HG02759 (cell line): ENCODE data around the gene IL5.
"Not testable (repeated sequence)": the region's sequence is repeated elsewhere in the genome, so short reads cannot be mapped to it uniquely, and the experiment has no call there.

ENCODE experiments used
- ATAC-seq: cut with Tn5 transposase; IDR thresholded peaks from one replicate; pipeline ENCODE4 v1.9.1; 2021; ENCODE audit warnings: mild to moderate bottlenecking, moderate library complexity; ENCODE audit not compliant: unreplicated experiment

Gene IL5

DNA sequence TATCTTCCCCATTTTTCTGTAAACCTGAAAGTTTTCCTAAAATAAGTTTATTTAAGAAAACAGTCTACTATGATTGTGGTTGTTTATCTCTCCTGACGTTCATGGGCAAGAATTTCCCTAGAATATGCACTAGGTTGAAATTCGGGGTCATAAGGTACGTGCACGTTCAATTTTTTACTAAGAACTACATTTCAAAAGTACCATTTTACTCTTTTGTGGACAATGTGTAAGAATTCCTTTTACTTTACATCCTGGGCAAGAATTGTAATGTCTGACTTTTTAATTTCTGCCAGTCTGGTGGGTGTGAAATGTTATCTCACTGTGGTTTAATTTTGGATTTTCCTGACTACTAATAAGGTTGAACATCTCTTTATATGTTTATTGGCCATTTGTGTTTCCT lies 12.4 kb downstream of the IL5 start:
- no peak for ATAC-seq

DNA sequence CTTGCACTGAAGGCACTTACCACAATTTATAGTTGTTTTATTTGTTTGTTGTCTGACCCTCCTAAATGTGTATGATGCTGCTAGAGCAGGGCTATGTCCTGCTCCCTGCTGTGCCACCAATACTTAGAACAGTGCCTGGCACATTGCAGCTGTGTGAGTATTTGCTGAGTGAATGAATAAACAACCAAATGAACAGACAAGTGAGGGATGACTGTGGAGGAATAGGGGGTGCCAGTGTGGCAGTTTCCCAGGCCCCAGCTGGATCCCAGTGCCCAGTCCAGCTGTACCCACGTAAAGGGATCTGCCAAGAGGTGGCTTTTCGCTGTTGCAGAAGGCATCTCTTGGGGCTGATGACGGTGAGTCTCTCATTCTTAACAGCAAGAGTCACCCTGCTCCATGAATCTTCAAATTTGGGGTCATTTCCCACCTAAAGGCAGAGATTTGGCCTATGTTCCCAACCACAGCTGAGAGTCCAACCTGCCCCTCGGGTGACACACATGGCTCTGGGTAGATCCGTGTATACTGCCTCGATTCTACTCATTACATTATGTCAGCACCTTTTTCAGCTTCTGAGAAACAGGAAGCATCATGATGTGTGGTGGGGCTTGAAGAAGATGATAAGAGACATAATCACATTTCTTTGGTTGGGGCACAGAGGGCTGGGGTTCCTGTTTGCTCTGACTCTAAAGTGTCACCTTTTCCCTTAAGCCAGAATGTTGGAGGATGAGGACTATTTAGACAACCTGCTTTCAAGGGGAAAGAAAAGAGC lies 14.3 kb downstream of the IL5 start:
- no peak for ATAC-seq

DNA sequence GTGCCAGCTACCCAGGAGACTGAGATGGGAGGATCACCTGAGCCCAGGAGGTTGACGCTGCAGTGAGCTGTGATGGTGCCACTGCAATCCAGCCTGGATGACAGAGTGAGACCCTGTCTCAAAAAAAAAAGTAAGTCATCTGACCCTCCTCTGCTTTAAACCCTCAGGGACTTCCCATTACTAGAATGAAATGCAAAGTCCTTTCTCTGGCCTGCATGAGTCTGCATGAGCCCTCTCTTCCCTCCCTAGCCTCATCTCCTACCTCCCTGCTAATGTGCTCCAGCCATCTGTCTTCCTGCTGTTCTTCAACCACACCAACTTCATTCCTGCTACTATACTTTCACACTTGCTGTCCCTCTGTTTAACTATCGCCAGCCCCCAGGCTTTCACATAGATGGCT lies 15.3 kb downstream of the IL5 start:
- no peak for ATAC-seq

GRCh38 chr5:132526974-132527564 lies 16.3 kb downstream of the IL5 start:
- no peak for ATAC-seq

GRCh38 chr5:132526290-132526973 lies 16.9 kb downstream of the IL5 start:
- ATAC-seq = peak; percentile 38

GRCh38 chr5:132525299-132525724 lies 18.0 kb downstream of the IL5 start:
- peak; percentile 75 for ATAC-seq

DNA sequence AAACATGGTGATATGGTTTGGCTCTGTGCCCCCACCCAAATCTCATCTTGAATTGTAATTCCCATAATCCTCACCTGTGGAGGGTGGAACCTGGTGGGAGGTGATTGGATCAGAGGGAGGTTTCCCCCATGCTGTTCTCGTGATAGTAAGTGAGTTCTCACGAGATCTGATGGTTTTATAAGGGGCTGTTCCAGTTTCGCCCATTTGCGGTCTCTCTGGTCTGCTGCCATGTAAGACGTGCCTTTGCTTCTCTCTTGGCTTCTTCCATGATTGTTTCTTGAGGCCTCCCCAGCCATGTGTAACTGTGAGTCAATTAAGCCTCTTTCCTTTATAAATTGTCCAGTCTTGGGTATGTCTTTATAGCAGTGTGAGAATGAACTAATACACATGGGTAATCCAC lies 18.4 kb downstream of the IL5 start:
- ATAC-seq = not testable (repeated sequence)

- not testable (repeated sequence) for ATAC-seq
These were observed 21.3 kb downstream of the IL5 start for GRCh38 chr5:132522067-132522466.

DNA sequence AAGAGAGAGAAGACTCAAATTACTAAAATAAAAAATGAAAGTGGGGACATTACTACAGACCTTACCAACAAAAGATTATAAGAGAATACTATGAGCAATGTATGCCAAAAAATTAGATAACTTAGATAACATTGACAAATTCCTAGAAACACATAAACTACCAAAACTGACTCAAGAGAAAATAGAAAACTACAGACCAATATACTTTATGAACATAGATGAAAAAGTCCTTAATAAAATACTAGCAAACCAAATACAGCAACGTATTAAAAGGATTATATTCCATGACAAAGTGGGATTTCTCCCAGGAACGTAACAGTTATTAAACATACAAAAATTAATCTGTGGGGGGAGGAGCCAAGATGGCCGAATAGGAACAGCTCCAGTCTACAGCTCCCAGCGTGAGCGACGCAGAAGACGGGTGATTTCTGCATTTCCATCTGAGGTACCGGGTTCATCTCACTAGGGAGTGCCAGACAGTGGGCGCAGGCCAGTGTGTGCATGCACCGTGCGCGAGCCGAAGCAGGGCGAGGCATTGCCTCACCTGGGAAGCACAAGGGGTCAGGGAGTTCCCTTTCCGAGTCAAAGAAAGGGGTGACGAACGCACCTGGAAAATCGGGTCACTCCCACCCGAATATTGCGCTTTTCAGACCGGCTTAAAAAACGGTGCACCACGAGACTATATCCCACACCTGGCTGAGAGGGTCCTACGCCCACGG lies 29.5 kb downstream of the IL5 start:
- not testable (repeated sequence) for ATAC-seq

- ATAC-seq = no peak
These were observed 33.2 kb downstream of the IL5 start for GRCh38 chr5:132510076-132510475.

- ATAC-seq = no peak
These were observed 37.1 kb downstream of the IL5 start for GRCh38 chr5:132506094-132506692.

- ATAC-seq = no peak
These were observed 37.7 kb downstream of the IL5 start for GRCh38 chr5:132505641-132506040.

- ATAC-seq = no peak
These were observed 38.6 kb downstream of the IL5 start for GRCh38 chr5:132504746-132505145.

DNA sequence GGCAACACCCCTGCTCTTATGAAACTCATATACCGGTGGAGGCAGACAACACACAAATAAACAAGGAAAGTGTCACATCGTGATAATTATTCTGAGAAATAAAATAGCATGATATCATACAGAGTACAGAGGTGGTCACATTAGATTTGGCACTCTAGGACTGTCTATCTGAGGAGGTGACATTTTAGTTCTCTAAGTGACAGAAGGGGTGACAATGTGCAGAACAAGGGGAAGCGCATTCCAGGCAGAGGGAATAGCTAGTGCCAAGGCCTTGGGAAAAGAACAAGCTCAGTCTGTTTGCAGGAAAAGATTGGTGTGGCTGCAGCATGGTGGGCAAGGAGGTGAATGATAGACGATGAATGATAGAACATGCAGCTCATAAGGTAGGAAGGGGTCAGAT lies 40.1 kb downstream of the IL5 start:
- ATAC-seq = no peak

GRCh38 chr5:132501961-132502931 lies 41.1 kb downstream of the IL5 start:
- ATAC-seq = no peak

DNA sequence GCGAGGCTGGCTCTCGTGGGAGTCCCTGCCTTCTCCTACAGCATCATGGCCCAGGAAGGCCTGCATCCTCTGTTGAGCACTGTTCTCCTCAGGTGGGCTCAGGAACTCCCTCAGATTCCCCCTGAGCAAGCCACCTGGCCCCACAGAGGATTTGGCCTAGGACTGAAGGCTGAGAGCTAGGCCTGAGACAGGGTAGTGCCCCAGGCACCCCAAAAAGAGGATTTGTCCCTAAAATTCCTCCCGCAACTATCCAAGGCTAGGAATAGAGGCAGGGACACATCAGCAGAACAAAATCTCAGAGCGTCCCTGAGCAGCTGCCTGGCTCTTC lies 41.7 kb downstream of the IL5 start:
- no peak for ATAC-seq

DNA sequence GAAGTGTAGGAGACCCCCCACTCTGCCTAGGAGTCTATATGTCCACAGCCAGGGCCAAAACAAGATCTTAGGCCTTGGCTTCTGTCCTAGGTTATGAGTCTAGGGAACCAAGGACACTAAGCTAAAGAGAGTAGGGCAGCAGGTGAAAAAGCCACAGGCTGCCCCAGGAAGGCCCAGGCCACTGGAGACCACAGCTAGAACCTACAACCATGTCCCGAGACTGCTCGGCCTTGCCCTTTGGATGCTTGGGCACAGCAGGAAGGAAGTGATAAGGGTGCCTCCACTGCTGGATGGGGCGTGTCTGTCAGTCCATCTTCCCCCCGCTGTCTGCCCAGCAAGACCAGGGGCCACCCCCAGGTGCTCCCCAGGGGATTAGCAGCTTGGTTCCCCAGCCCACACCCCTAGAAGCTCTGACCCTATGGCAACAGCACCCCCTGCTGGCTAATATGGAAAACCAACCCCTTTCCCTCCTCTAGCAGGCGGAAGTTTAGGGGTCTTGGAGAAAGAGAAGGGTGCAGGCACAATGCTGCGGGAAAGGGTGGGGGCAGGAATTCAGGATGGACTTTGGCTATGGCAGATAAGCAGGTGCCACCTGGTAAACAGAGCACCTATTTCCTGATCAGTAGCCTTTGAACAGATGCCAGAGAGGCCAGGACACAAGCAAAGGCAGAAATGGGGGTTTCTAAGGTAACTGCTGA lies 42.2 kb downstream of the IL5 start:
- ATAC-seq = peak; percentile 40

DNA sequence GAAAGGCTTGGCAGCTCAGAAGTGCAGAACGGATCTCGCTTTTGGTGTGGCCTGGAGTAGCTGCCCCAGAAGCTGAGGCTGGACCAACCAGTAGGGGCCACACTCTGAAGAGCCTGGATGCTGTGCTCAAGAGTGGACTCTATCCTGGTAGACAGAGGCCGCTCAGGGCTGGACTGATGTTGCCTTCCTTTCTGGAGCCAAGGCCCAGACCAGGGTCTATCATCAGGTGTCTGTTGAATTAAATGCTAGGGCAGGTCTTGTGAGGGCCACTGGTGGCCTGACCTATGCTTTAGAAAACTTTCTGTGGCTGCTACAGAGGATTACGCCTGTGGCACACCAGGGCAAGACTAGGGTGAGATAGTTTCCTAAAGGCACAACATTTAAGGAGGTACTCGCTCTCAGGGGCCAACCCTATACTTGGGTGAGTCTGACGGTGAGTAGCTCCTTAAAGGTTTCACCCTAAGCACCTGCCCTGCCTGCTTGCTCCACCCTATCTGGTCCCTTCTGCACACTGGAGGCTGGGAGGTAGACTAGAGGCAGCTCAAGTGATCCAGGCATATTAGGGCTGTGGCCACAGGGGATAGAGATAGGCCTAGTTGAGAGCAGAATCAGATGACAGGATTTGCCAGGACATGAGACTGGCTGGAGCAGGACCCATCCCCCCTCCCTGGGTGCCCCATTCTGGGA lies 42.9 kb downstream of the IL5 start:
- no peak for ATAC-seq
